HG03565 (cell line): ENCODE measurements around the gene BLNK.

Source experiments
- ATAC-seq: cut with Tn5 transposase; IDR thresholded peaks from one replicate; pipeline ENCODE4 v1.9.1; 2021; ENCODE audit warnings: mild to moderate bottlenecking, moderate library complexity; ENCODE audit not compliant: unreplicated experiment

BLNK gene

DNA sequence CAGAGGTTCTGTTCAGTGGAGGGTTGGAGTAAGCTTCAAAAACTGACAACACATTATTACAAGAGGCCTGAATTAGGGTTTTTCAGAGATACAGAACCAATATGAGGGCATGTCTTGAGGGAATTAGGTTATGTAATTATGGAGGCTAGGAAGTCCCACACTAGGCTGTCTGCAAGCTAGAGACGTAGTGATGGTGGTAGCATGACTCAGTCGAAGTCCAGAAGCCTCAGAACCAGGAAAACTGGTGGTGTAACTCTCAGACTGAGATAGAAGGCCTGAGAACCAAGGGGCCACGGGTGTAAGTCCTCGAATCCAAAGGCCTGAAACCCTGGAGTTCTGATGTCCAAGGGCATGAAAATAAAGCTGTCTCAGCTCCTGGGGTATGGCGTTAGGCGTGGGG is 105.6 kb downstream of the BLNK start:
- ATAC-seq, result no peak

DNA sequence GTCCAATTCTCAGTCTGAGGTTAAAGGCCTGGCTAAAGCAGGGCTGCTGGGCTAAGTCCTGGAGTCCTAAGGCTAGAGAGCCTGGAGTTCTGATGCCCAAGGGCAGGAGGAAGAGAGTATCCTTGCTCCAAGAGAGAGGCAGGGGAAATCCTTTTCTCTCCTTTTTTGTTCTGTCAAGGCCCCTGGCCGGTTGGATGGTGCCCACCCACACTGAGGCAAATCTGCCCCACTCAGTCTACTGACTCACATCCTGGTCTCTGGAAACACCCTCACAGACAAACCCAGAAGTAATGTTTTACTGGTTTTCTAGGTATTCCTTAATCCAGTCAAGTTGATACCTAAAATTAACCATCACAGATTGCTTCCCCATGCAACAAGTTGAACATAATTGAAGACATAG is 118.3 kb downstream of the BLNK start:
- no peak for ATAC-seq

DNA sequence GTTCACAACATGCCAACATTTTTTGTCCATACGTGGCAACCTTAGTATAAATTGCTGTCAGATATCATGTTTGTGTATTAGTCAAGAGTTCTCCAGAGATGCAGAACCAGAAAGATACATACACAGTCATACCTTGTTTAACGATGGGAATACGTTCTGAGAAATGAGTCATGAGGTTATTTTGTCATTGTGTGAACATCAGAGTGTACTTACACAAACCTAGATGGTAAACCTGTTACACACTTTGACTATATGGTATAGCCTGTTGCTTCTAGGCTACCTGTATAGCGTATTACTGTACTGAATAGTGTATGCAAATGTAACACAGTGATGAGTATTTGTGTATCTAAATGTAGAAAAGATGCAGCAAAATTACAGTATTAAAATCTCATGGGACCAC is 118.9 kb downstream of the BLNK start:
- ATAC-seq, result no peak
